ENCODE measurements around the gene LOXHD1. TPM values are rescaled to one million over a fixed set of nuclear protein-coding genes. Genes with fewer than 3 reads are reported as not detected.

The LOXHD1 gene
- total RNA-seq, 1 donor from 2014 or later = 0.23 TPM

GRCh38 chr18:46429649-46430224, 227.3 kb downstream of the LOXHD1 start:
- Mint-ChIP-seq H3K4me3 (ENCODE audit: unreplicated experiment) (no peak overlapping the region), H3K4me1 (ENCODE audit: unreplicated experiment) (peaks cover 14% of the 10 kb centered on the region), H3K9me3 (ENCODE audit: unreplicated experiment) (no peaks in the 10 kb centered on the region), H3K27ac (ENCODE audit: unreplicated experiment) (no peak overlapping the region), H3K27me3 (ENCODE audit: unreplicated experiment) (peaks cover 4% of the 10 kb centered on the region), H3K36me3 (ENCODE audit: low read depth, unreplicated experiment) (no peaks in the 10 kb centered on the region)
- DNase-seq (ENCODE audit: low spot score) = no peak
- TF ChIP-seq CTCF (IDR thresholded peaks at IDR 0.05; ENCODE audit: unreplicated experiment) = no peak

- Mint-ChIP-seq H3K27me3 (ENCODE audit: unreplicated experiment) (peaks cover 6% of the 10 kb centered on the region), H3K4me3 (ENCODE audit: unreplicated experiment) (no peak overlapping the region), H3K36me3 (ENCODE audit: low read depth, unreplicated experiment) (no peaks in the 10 kb centered on the region), H3K9me3 (ENCODE audit: unreplicated experiment) (no peaks in the 10 kb centered on the region), H3K27ac (ENCODE audit: unreplicated experiment) (no peak overlapping the region), H3K4me1 (ENCODE audit: unreplicated experiment) (peaks cover 14% of the 10 kb centered on the region)
- no peak for TF ChIP-seq CTCF (IDR thresholded peaks at IDR 0.05; ENCODE audit: unreplicated experiment)
- DNase-seq (ENCODE audit: low spot score) = no peak
These were observed 227.9 kb downstream of the LOXHD1 start for GRCh38 chr18:46429130-46429529.

GRCh38 chr18:46428368-46428767, 228.7 kb downstream of the LOXHD1 start:
- Mint-ChIP-seq H3K4me3 (ENCODE audit: unreplicated experiment) (no peak overlapping the region), H3K9me3 (ENCODE audit: unreplicated experiment) (no peaks in the 10 kb centered on the region), H3K27me3 (ENCODE audit: unreplicated experiment) (peaks cover 9% of the 10 kb centered on the region), H3K27ac (ENCODE audit: unreplicated experiment) (no peak overlapping the region), H3K36me3 (ENCODE audit: low read depth, unreplicated experiment) (no peaks in the 10 kb centered on the region), H3K4me1 (ENCODE audit: unreplicated experiment) (peaks cover 8% of the 10 kb centered on the region)
- no peak for DNase-seq (ENCODE audit: low spot score)
- no peak for TF ChIP-seq CTCF (IDR thresholded peaks at IDR 0.05; ENCODE audit: unreplicated experiment)

GRCh38 chr18:46427216-46427995, 229.6 kb downstream of the LOXHD1 start:
- Mint-ChIP-seq H3K27me3 (ENCODE audit: unreplicated experiment) (peaks cover 9% of the 10 kb centered on the region), H3K27ac (ENCODE audit: unreplicated experiment) (no peak overlapping the region), H3K4me3 (ENCODE audit: unreplicated experiment) (no peak overlapping the region), H3K36me3 (ENCODE audit: low read depth, unreplicated experiment) (no peaks in the 10 kb centered on the region), H3K4me1 (ENCODE audit: unreplicated experiment) (peaks cover 8% of the 10 kb centered on the region), H3K9me3 (ENCODE audit: unreplicated experiment) (no peaks in the 10 kb centered on the region)
- no peak for DNase-seq (ENCODE audit: low spot score)
- no peak for TF ChIP-seq CTCF (IDR thresholded peaks at IDR 0.05; ENCODE audit: unreplicated experiment)

Other genes starting within 250 kb of the LOXHD1 start
- gene ST8SIA5, start 99.8 kb upstream of the LOXHD1 start, total RNA-seq (ENCODE audit: unreplicated experiment) = 0.49 TPM